Stomach smooth muscle (tissue), 2 donors: ENCODE data around the gene TRPV4.

ENCODE experiments used
- H3K27ac ChIP-seq: one replicate; pipeline ENCODE4 v1.7.0; 2013; ENCODE audit warnings: mild to moderate bottlenecking, low read length, inconsistent platforms
- H3K27me3 ChIP-seq, 2 donors: one replicate each; pipeline ENCODE4 v1.7.0; 2013; ENCODE audit warnings: low read length in 2 of 2; ENCODE audit not compliant: insufficient read depth in 2 of 2, control insufficient read depth in 1 of 2
- H3K36me3 ChIP-seq, 2 donors: one replicate each; pipeline ENCODE4 v1.7.0; 2013; ENCODE audit warnings: low read length in 2 of 2; ENCODE audit not compliant: control insufficient read depth in 2 of 2, insufficient read depth in 2 of 2
- H3K4me1 ChIP-seq: one replicate; pipeline ENCODE4 v1.7.0; 2013; ENCODE audit warnings: low read length; ENCODE audit not compliant: control insufficient read depth, insufficient read depth
- H3K4me3 ChIP-seq, 2 donors: one replicate each; pipeline ENCODE4 v1.7.0; 2013; ENCODE audit warnings: low read length in 2 of 2
- H3K9ac ChIP-seq, 2 donors: one replicate each; pipeline ENCODE4 v1.7.0; 2013; ENCODE audit warnings: low read length in 2 of 2, mild to moderate bottlenecking in 1 of 2
- H3K9me3 ChIP-seq, 2 donors: one replicate each; pipeline ENCODE4 v1.7.0; 2013; ENCODE audit warnings: low read length in 2 of 2; ENCODE audit not compliant: control insufficient read depth in 2 of 2
- donor health status: healthy.
- donor health status: Pancreatic carcinoma.

Gene TRPV4

GRCh38 chr12:109793411-109793810 lies 39.8 kb downstream of the TRPV4 start:
- peaks cover 0 to 5% of the 10 kb centered on the region in 2 donors for H3K27me3 ChIP-seq
- no peak overlapping the region for H3K9ac ChIP-seq
- H3K36me3 ChIP-seq, result no peaks in the 10 kb centered on the region
- no peak overlapping the region for H3K4me3 ChIP-seq
- H3K27ac ChIP-seq, result no peak overlapping the region
- no peaks in the 10 kb centered on the region for H3K9me3 ChIP-seq
- no peaks in the 10 kb centered on the region for H3K4me1 ChIP-seq

GRCh38 chr12:109792992-109793391 lies 40.2 kb downstream of the TRPV4 start:
- no peaks in the 10 kb centered on the region for H3K9me3 ChIP-seq
- no peak overlapping the region for H3K4me3 ChIP-seq
- H3K27me3 ChIP-seq, result peaks cover 0 to 5% of the 10 kb centered on the region in 2 donors
- H3K36me3 ChIP-seq, result no peaks in the 10 kb centered on the region
- H3K9ac ChIP-seq, result no peak overlapping the region
- H3K27ac ChIP-seq, result no peak overlapping the region
- H3K4me1 ChIP-seq, result no peaks in the 10 kb centered on the region

GRCh38 chr12:109789526-109790048 lies 43.6 kb downstream of the TRPV4 start:
- Histone ChIP-seq H3K36me3 (no peaks in the 10 kb centered on the region), H3K27ac (no peak overlapping the region), H3K9ac (no peak overlapping the region), H3K9me3 (no peaks in the 10 kb centered on the region), H3K4me3 (no peak overlapping the region), H3K4me1 (no peaks in the 10 kb centered on the region), H3K27me3 (peaks cover 0 to 5% of the 10 kb centered on the region in 2 donors)

- H3K4me1 ChIP-seq, result no peaks in the 10 kb centered on the region
- no peak overlapping the region for H3K9ac ChIP-seq
- H3K4me3 ChIP-seq, result no peak overlapping the region
- H3K36me3 ChIP-seq, result no peaks in the 10 kb centered on the region
- no peak overlapping the region for H3K27ac ChIP-seq
- H3K9me3 ChIP-seq, result no peaks in the 10 kb centered on the region
- peaks cover 0 to 7% of the 10 kb centered on the region in 2 donors for H3K27me3 ChIP-seq
Measured at GRCh38 chr12:109786799-109787198, 46.4 kb downstream of the TRPV4 start.

GRCh38 chr12:109785854-109786253 lies 47.3 kb downstream of the TRPV4 start:
- H3K9me3 ChIP-seq, result no peaks in the 10 kb centered on the region
- H3K9ac ChIP-seq, result no peak overlapping the region
- H3K27me3 ChIP-seq, result peaks cover 0 to 7% of the 10 kb centered on the region in 2 donors
- no peak overlapping the region for H3K27ac ChIP-seq
- no peaks in the 10 kb centered on the region for H3K36me3 ChIP-seq
- no peaks in the 10 kb centered on the region for H3K4me1 ChIP-seq
- no peak overlapping the region for H3K4me3 ChIP-seq

GRCh38 chr12:109783965-109784244 lies 49.3 kb downstream of the TRPV4 start:
- peaks cover 0 to 4% of the 10 kb centered on the region in 2 donors for H3K27me3 ChIP-seq
- H3K4me3 ChIP-seq, result no peak overlapping the region
- H3K36me3 ChIP-seq, result no peaks in the 10 kb centered on the region
- no peaks in the 10 kb centered on the region for H3K4me1 ChIP-seq
- no peak overlapping the region for H3K9ac ChIP-seq
- H3K9me3 ChIP-seq, result peaks cover 4 to 5% of the 10 kb centered on the region in 2 donors
- no peak overlapping the region for H3K27ac ChIP-seq

DNA sequence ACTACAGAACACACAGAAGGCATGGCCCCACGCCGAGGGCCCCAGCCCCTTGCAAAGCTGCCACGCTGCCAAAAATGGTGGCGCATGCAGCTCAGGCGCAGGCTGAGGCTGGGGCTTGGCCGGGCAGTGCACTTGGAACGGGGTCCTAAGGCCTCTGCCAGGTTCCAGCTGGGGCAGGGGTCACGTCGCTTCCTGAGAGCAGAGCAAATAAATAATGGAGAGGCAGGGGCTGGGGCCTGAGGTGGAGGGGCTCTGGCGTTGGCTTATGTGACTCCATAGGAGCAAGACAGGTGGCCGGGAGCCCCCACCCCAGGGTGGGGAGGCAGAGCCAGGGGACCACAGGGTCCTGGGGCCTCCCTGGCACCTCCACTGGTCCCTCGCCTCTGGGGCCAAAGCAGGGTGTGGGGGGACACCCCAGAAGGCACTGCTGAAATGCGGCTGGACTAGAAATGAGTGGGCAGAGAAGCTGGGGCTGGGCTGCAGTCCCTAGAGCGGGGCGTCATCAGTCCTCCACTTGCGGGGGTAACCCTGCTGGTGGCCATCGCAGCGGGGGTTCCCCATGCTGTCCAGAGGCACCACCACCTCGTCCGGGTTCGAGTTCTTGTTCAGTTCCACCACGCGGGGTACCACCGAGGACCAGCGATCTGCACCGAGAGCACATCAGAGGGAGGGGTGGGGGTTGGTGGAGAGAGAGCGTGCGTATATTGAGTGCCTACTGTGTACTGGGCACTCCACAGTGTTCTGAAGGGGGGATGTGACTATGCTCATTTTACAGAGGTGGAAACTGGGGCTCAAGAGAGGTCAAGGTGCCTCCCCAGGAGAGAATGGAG lies 49.8 kb downstream of the TRPV4 start:
- Histone ChIP-seq H3K36me3 (no peaks in the 10 kb centered on the region), H3K9me3 (peaks cover 4 to 5% of the 10 kb centered on the region in 2 donors), H3K4me1 (no peaks in the 10 kb centered on the region), H3K27ac (no peak overlapping the region), H3K4me3 (no peak overlapping the region), H3K27me3 (peaks cover 0 to 4% of the 10 kb centered on the region in 2 donors), H3K9ac (no peak overlapping the region)

DNA sequence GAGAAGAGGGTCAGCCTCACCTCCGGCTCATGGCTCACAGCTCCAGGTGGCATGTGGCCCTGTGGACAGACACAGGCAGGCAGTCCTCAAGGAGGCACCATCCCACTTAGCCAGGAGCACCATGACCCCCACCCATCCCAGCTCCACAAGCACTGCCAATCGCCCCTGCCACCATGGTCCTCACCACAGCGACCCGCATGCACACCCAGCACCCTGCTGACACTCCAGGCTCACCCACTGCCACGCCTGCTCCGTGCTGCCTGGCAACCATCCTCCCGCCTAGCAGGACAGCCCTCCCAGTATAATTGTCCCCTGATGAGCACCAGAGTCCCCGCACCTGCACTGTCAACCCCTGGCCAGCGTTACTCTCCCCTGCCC lies 50.9 kb downstream of the TRPV4 start:
- no peak overlapping the region for H3K27ac ChIP-seq
- no peak overlapping the region for H3K9ac ChIP-seq
- peaks cover 4 to 5% of the 10 kb centered on the region in 2 donors for H3K9me3 ChIP-seq
- no peaks in the 10 kb centered on the region for H3K36me3 ChIP-seq
- H3K4me3 ChIP-seq, result no peak overlapping the region
- H3K4me1 ChIP-seq, result no peaks in the 10 kb centered on the region
- peaks cover 0 to 4% of the 10 kb centered on the region in 2 donors for H3K27me3 ChIP-seq

- Histone ChIP-seq H3K4me1 (no peaks in the 10 kb centered on the region), H3K27me3 (peaks cover 0 to 4% of the 10 kb centered on the region in 2 donors), H3K4me3 (no peak overlapping the region), H3K9me3 (peaks cover 4 to 5% of the 10 kb centered on the region in 2 donors), H3K27ac (no peak overlapping the region), H3K36me3 (no peaks in the 10 kb centered on the region), H3K9ac (no peak overlapping the region)
Measured at GRCh38 chr12:109781668-109782325, 51.4 kb downstream of the TRPV4 start.

DNA sequence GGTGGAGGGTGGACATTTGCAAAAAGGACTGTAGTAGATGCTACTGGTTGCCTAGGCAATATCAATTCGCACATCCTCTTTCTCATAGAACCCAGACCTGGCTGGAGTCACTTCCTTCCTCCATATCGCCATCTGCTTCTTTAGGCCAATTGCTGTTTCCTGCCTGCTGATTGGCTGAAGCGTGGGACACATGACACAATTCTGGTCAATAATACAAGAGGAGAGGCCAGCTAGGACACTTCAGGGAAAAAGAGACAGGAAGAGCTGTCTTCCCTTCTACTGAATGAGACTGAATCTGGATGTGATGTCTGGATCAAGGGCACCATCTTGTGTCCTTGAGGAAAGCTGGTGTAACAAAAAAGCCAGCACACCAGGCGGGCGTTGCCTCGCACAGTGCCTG lies 53.8 kb downstream of the TRPV4 start:
- no peak overlapping the region for H3K9ac ChIP-seq
- no peaks in the 10 kb centered on the region for H3K4me1 ChIP-seq
- H3K27ac ChIP-seq, result no peak overlapping the region
- peaks cover 2 to 8% of the 10 kb centered on the region in 2 donors for H3K27me3 ChIP-seq
- peaks cover 4 to 5% of the 10 kb centered on the region in 2 donors for H3K9me3 ChIP-seq
- no peak overlapping the region for H3K4me3 ChIP-seq
- no peaks in the 10 kb centered on the region for H3K36me3 ChIP-seq

DNA sequence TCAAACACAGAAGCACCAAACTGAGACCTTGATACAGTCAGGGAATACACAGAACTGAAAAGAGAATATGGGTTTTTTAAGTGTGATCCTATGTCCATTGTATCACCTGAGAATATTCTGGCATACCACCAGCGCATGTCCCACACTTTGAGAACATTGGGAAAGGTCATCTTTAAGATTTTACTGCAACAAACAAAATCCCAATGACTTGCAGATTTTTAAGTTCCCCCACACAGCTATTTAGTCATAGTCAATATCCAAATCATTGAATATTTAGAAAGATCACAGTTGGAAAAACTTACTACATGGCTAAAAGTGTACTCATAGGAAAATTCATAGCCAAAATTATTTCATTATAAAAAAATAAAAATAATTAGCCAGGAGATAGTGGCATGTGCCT lies 54.5 kb downstream of the TRPV4 start:
- Histone ChIP-seq H3K9ac (no peak overlapping the region), H3K27ac (no peak overlapping the region), H3K27me3 (peaks cover 2 to 6% of the 10 kb centered on the region in 2 donors), H3K9me3 (peaks cover 4 to 5% of the 10 kb centered on the region in 2 donors), H3K4me3 (no peak overlapping the region), H3K4me1 (peaks cover 1% of the 10 kb centered on the region), H3K36me3 (no peaks in the 10 kb centered on the region)
